Myocyte (in vitro differentiated cells): Measurements from ENCODE around the gene ZBTB25. TPM values are rescaled to one million over a fixed set of nuclear protein-coding genes. Genes with fewer than 3 reads are reported as not detected.

ENCODE experiments used
- DNase-seq: peaks from one replicate; pipeline ENCODE4 v3.0.0-alpha.2; 2012; ENCODE audit warnings: low read depth
- total RNA-seq: library from RNA; depleted of rRNA; stranded (reverse); fragments of >200 nt; gene quantifications from 2 replicates; pipeline ENCODE4 v1.2.3, GENCODE V29; 2014

ZBTB25 gene
- total RNA-seq, 1 donor from 2014 or later = 5.5 TPM

- no peak for DNase-seq
Observed at GRCh38 chr14:64405295-64405694, 98.3 kb downstream of the ZBTB25 start.

- DNase-seq = no peak
Observed at GRCh38 chr14:64401949-64402348, 101.7 kb downstream of the ZBTB25 start.

- DNase-seq = no peak
Observed at GRCh38 chr14:64400829-64401459, 102.7 kb downstream of the ZBTB25 start.

Other genes with a start within 250 kb of the ZBTB25 start
- gene ESR2, start 209.5 kb downstream of the ZBTB25 start, total RNA-seq = 0.16 and 0.43 TPM in 2 replicates
- gene MTHFD1, start 115.5 kb downstream of the ZBTB25 start, total RNA-seq = 37.3 and 49.0 TPM in 2 replicates
- 0.05 and 0.08 TPM in 2 replicates for gene AKAP5, start 38.3 kb downstream of the ZBTB25 start, total RNA-seq
- 44.0 and 44.1 TPM in 2 replicates for gene ZBTB1, start 932 bp upstream of the ZBTB25 start, total RNA-seq
- 4.7 and 6.7 TPM in 2 replicates for gene HSPA2, start 36.9 kb upstream of the ZBTB25 start, total RNA-seq
- 0.35 TPM in 1 of 2 replicates, not detected in the other for gene PPP1R36, start 46.1 kb upstream of the ZBTB25 start, total RNA-seq
- 4.4 and 5.2 TPM in 2 replicates for gene PLEKHG3, start 200.6 kb upstream of the ZBTB25 start, total RNA-seq